ENCODE results near the gene THSD7A. TPM values are rescaled to one million over a fixed set of nuclear protein-coding genes. Genes with fewer than 3 reads are reported as not detected.

Gene THSD7A
- polyA plus RNA-seq, 1 donor from 2014 or later, result 18.5 TPM

GRCh38 chr7:11650500-11650899, 181.5 kb downstream of the THSD7A start:
- Histone ChIP-seq H3K36me3 (ENCODE audit: insufficient read depth, low read length) (no peaks in the 10 kb centered on the region), H3K4me2 (ENCODE audit: low read length) (no peak overlapping the region), H3K9ac (ENCODE audit: low read length) (no peak overlapping the region), H3K27me3 (ENCODE audit: insufficient read depth, low read depth, low read length) (no peaks in the 10 kb centered on the region), H3F3A (ENCODE audit: insufficient read depth, low read length, poor library complexity, severe bottlenecking) (no peaks in the 10 kb centered on the region), H4K20me1 (ENCODE audit: insufficient read depth) (no peaks in the 10 kb centered on the region), H3K27ac (ENCODE audit: low read length) (no peak overlapping the region), H3K9me3 (ENCODE audit: low read length) (no peaks in the 10 kb centered on the region), H3K4me3 (ENCODE audit: low read length) (no peak overlapping the region), H2AFZ (ENCODE audit: low read depth, low read length) (no peak overlapping the region), H3K79me2 (replicated peaks; ENCODE audit: insufficient read depth, low read length) (no peaks in the 10 kb centered on the region), H3K9me2 (ENCODE audit: insufficient read depth, low read length) (no peaks in the 10 kb centered on the region)
- TF ChIP-seq EZH2 (IDR thresholded peaks at IDR 0.05; ENCODE audit: borderline replicate concordance, insufficient read depth, low read length, poor library complexity, severe bottlenecking) (no peak), SMC3 (conservative IDR thresholded peaks at IDR 0.05; ENCODE audit: poor library complexity) (no peak), RAD21 (conservative IDR thresholded peaks at IDR 0.05) (no peak), CTCF (IDR thresholded peaks at IDR 0.05; ENCODE audit: poor library complexity, severe bottlenecking) (no peak), MXI1 (conservative IDR thresholded peaks at IDR 0.05; ENCODE audit: poor library complexity, severe bottlenecking) (no peak), TAF1 (IDR thresholded peaks at IDR 0.05; ENCODE audit: low read depth) (no peak), POLR2AphosphoS5 (IDR thresholded peaks at IDR 0.05) (no peak), EP300 (conservative IDR thresholded peaks at IDR 0.05; ENCODE audit: poor library complexity, severe bottlenecking) (no peak)
- TF ChIP-seq, protein P1, sequence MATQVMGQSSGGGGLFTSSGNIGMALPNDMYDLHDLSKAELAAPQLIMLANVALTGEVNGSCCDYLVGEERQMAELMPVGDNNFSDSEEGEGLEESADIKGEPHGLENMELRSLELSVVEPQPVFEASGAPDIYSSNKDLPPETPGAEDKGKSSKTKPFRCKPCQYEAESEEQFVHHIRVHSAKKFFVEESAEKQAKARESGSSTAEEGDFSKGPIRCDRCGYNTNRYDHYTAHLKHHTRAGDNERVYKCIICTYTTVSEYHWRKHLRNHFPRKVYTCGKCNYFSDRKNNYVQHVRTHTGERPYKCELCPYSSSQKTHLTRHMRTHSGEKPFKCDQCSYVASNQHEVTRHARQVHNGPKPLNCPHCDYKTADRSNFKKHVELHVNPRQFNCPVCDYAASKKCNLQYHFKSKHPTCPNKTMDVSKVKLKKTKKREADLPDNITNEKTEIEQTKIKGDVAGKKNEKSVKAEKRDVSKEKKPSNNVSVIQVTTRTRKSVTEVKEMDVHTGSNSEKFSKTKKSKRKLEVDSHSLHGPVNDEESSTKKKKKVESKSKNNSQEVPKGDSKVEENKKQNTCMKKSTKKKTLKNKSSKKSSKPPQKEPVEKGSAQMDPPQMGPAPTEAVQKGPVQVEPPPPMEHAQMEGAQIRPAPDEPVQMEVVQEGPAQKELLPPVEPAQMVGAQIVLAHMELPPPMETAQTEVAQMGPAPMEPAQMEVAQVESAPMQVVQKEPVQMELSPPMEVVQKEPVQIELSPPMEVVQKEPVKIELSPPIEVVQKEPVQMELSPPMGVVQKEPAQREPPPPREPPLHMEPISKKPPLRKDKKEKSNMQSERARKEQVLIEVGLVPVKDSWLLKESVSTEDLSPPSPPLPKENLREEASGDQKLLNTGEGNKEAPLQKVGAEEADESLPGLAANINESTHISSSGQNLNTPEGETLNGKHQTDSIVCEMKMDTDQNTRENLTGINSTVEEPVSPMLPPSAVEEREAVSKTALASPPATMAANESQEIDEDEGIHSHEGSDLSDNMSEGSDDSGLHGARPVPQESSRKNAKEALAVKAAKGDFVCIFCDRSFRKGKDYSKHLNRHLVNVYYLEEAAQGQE (IDR thresholded peaks at IDR 0.05; ENCODE audit: borderline replicate concordance), result no peak

GRCh38 chr7:11650030-11650429, 182.0 kb downstream of the THSD7A start:
- TF ChIP-seq RAD21 (conservative IDR thresholded peaks at IDR 0.05) (no peak), MXI1 (conservative IDR thresholded peaks at IDR 0.05; ENCODE audit: poor library complexity, severe bottlenecking) (no peak), CTCF (IDR thresholded peaks at IDR 0.05; ENCODE audit: poor library complexity, severe bottlenecking) (no peak)
- no peaks in the 10 kb centered on the region for H3K9me2 ChIP-seq (ENCODE audit: insufficient read depth, low read length)
- no peaks in the 10 kb centered on the region for H3K79me2 ChIP-seq (replicated peaks; ENCODE audit: insufficient read depth, low read length)
- no peak overlapping the region for H3K9ac ChIP-seq (ENCODE audit: low read length)
- no peak overlapping the region for H3K4me3 ChIP-seq (ENCODE audit: low read length)
- H3K9me3 ChIP-seq (ENCODE audit: low read length), result no peaks in the 10 kb centered on the region
- no peaks in the 10 kb centered on the region for H3F3A ChIP-seq (ENCODE audit: insufficient read depth, low read length, poor library complexity, severe bottlenecking)
- no peak overlapping the region for H3K4me2 ChIP-seq (ENCODE audit: low read length)
- H3K27me3 ChIP-seq (ENCODE audit: insufficient read depth, low read depth, low read length), result no peaks in the 10 kb centered on the region
- H3K36me3 ChIP-seq (ENCODE audit: insufficient read depth, low read length), result no peaks in the 10 kb centered on the region
- no peak overlapping the region for H3K27ac ChIP-seq (ENCODE audit: low read length)
- no peak overlapping the region for H2AFZ ChIP-seq (ENCODE audit: low read depth, low read length)
- H4K20me1 ChIP-seq (ENCODE audit: insufficient read depth), result no peaks in the 10 kb centered on the region
